Gastrocnemius medialis (tissue), 4 donors: ENCODE measurements around the gene MMP21.

Source experiments
- CTCF ChIP-seq, 5 experiments: fragments of 450-650 bp in 3 of 5; fragments of 200-600 bp in 2 of 5; sonication (generic) in 2 of 5; IDR thresholded peaks in 4 of 5; conservative IDR thresholded peaks in 1 of 5; 1 replicate in 4 of 5; 2 replicates in 1 of 5; pipeline ENCODE4 v1.5.1; 2016 to 2019; ENCODE audit warnings: antibody characterized with exemption in 5 of 5, mild to moderate bottlenecking in 3 of 5, moderate library complexity in 3 of 5
- POLR2A ChIP-seq, 2 donors: fragments of 450-650 bp; IDR thresholded peaks; one replicate each; pipeline ENCODE4 v1.6.1; 2017; ENCODE audit warnings: antibody characterized with exemption in 2 of 2, mild to moderate bottlenecking in 2 of 2, moderate library complexity in 2 of 2

GRCh38 chr10:125823663-125824251 lies 48.1 kb upstream of the MMP21 start:
- no peak for TF ChIP-seq CTCF (IDR thresholded peaks at IDR 0.05 in 4 of 5, conservative IDR thresholded peaks at IDR 0.05 in 1 of 5)
- no peak for TF ChIP-seq POLR2A (IDR thresholded peaks at IDR 0.05)
